NK-92 (cell line): Measurements from ENCODE around the gene RGP1.

Source experiments
- DNase-seq: peaks from one replicate; lab custom pipeline; 2025; ENCODE audit not compliant: unreplicated experiment; lab: John Stamatoyannopoulos, UW

The RGP1 gene

DNA sequence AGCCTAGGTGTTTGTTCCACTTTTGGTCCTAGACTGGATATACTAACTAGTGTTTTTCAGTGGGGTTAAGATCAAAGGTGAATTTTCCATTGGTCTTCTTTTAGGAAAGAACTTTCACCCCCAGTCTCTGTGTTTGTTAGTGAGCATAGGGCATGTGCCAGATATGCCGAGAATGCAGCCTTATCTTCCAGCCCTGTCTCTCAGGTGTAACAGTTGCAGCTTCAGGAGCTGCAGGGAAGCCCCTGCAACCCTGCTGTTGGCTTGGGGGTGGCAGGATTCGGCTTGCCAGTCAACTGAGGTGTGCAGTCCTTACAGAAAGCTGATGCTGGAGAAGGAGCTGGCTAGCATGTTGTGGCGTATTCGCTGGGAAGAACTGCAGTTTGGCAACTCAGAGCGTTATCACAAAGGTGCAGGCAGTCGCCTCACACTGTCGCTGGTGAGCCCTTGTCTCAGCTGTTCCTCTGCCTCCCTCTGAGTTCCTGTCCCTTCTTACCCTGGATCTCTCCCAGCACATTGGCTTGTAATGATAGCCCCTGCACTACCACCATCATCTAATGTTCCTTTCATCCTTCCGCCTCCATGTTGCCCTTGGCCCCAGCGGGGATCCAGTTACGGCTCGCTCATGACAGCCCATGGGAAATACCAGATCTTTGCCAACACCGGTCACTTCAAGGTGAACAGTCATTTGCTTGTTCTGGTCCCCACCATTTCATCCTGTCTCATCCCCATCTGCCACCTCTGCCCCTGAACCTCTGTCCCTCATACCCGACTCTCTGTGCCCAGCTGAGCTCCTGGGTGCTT, 52.4 kb downstream of the RGP1 start:
- no peak for DNase-seq

DNA sequence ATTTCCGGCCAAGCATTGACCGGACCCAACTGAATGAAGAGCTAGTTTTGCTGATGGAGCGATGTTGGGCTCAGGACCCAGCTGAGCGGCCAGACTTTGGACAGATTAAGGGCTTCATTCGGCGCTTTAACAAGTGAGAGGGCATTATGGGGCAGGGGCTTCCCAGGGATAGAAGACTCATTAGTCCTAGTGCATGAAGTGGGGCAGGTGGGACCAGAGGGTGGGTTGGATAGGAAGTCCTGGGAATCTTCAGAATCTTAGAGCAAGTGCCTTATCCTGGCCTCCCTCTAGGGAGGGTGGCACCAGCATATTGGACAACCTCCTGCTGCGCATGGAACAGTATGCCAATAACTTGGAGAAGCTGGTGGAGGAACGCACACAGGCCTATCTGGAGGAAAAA, 57.0 kb downstream of the RGP1 start:
- DNase-seq: no peak
